ENCODE data around the gene CHST11.
"Not testable (repeated sequence)": the region's sequence is repeated elsewhere in the genome, so short reads cannot be mapped to it uniquely, and the experiment has no call there.

CHST11 gene

DNA sequence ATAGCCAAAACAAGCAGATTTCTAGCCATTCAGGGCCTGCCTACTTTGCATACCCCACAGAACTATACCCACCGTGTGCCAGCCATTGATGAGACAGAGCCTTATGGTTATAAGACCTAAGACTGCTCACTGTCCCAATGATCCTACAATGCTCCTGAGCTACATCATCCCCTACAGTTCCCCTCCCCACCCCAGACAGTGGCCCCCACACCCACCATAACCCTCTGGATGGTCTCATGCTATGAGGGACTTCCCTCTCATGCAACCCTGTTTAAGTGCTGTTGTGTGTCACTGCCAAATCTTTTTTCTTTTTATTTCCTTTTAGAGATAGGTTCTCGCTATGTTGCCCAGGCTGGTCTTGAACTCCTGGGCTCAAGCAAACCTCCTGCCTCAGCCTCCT is 75.9 kb downstream of the CHST11 start:
- DNase-seq = no peak

DNA sequence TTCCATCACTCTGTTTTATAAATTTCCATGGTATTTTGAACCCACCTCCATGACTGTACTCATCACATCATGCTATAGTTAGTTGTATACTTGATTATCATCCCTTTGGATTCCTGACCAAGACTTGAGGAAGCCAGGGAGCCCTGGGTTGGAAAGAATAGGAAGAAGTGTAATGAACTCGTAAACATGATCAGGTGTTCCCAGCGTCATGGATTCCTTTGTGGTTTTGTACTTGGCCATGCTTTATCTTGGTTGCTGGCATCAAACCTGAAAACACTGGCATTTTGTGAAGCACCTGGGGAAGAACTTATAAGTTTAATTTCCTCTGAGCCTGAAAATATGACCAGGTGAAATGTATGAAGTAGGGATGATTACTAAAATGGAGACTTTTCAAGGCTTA is 76.4 kb downstream of the CHST11 start:
- DNase-seq = no peak

DNA sequence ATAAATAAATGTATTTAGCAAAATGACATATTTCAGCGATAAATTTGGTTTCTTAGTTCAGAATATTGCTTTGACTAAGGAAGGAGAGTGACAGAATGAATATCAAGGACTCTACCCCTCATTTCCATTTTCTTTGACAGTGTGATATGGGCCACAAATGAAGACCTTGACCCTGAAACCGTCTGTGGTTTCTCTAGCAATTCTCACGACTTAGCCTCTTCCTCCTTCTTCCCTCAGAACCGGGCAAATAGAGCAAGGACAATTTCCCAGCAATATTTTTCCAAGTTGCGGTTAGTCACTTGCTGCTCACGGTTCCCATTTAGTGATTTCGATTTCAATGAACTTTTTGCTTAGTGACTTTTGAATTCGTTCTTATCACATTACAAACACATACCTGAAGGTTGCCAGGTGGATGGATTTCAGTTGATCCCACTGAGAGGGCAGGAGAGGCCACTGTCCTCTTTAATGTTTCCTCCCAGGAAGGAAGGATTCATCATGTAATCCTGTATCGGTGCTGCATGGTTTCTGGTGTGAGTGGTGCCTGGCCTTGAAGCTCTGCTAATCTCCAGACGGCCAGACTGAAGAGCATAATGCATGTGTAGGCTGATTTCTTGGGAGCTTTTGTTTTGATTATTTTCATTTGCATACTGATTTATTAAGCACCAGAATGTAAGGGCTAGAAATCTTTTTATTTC is 77.6 kb downstream of the CHST11 start:
- DNase-seq = no peak

DNA sequence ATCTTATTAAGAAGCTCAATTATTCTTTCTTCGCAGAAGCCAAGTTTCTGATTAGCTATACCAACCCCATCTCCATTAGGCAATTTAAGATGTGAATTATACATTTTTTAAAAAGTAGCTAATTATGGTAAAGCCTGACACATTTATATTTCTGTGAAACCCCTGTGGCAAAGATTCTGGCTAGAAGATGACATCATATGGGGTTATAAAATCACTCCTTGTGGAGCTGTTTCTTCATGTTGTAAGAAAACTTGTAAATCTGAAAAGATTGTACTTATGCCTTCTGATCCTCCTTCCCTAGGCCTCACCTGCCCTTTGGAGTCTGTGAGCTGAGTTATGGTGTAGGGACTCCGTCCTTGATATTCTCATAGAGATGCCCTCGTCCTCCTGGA is 78.1 kb downstream of the CHST11 start:
- DNase-seq = no peak

DNA sequence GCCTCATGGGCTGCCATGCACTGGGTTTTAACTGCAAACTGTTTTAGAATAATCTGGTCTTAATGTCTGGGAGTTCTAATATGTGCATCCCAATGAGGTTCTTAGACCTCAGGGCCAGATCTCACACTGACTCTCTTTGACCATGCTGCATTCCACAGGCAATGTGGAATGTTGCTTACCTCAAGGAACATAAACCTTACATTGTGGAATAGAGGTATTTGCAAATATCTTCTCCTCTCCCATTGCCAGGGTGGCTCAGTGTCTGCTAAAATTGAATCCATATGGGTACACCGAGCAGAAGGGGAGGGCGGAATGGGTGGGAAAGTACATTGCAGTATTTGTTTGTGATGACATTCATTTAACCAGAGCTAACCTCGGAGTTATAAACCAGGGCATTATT is 78.6 kb downstream of the CHST11 start:
- no peak for DNase-seq

DNA sequence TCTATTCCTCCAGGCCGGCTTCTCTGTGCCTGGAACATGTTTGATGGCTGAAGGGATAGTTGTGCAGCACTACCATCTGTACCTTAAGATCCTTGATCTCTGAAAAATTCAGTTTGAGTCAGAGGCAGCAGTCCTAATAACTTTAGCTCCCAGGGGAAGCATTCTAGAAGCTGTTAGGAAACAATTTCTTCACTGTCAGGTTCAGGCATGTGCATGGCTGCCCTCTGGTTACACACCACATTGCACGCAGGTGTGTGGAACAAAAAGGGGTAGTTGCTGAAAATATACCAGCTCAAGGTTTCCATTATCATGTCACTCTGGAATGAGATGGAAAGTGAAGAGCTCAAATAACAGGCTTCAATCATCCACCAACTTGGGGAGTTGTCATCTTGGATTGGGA is 80.1 kb downstream of the CHST11 start:
- DNase-seq = no peak

DNA sequence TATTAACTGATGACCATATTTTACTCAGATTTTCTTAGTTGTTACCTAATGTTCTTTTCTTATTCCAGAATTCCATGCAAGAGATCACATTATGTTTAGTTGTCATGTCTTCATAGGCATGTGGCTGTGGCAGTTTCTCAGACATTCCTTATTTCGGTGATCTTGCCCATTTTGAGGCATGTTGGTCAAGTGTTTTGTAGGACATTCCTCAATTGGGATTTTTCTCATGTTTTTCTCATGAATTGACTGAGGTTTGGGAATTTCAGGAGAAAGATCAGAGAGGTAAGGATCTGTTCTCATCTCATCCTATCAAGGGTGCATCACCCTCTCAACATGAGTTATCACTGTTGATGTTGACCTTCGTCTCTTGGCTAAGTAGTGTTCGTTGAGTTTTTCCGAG is 81.3 kb downstream of the CHST11 start:
- DNase-seq = no peak

DNA sequence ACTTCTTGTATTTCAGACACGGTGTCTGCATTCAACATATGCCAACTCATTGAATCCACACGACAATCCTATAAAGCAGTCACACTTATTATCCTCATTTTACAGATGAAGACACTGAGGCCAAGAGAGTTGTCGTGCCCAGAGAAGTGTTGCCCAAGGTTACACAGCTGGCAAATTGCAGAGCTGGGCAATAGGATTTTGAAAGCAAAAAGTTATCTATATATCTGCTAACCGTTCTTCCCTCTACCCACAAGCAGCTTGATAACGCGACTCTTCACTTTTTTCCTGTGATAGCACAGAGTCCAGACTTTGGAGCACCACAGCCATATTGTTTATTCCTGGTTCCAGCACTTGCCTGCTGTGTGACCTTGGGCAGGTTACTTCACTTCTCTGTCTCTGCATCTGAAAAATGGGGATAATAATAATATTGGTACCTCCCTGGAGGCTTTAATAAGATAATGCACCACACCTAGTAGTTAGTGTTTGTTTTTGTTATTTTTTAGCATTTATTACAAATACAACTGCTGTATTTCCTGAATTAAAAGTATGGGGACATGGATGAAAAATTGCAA is 82.2 kb downstream of the CHST11 start:
- DNase-seq = no peak

DNA sequence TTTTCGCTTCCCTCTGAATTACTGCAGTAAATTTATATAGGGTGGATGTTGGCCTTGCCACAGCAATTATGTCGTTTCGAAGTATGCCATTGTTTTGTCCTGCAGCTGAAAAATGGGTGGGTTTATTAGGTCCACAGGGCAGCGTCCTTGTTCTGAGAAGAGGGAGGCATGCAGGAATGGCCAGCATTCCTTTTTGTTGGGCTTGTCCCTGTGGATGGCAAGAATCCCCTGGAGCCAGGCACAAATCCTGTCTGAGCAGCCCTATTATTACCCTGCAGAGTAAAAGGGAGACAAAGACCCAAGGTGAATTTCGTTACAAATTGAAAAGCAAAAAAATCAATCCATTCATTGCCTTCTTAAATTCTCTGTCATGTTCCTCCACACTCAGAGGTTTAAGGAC is 88.1 kb downstream of the CHST11 start:
- DNase-seq = no peak

DNA sequence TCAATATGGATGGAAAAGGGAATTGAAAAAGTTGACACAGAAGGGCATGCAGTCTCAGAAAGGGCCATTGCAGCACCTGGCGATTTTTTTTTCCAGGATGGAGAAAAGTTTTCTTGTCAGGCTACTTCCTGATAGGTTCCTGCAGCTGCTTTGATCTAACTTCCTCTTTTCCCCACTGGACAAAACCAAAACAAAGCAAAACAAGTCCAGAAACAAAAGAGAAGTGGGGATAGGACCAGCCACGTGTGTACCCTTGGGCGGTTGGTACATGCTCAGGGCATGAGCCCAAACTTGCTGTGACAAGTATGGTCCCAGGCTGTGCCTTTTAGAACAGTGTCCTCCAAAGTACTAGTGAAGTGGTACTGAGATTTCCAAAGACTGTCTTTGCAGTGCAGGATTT is 89.8 kb downstream of the CHST11 start:
- no peak for DNase-seq

DNA sequence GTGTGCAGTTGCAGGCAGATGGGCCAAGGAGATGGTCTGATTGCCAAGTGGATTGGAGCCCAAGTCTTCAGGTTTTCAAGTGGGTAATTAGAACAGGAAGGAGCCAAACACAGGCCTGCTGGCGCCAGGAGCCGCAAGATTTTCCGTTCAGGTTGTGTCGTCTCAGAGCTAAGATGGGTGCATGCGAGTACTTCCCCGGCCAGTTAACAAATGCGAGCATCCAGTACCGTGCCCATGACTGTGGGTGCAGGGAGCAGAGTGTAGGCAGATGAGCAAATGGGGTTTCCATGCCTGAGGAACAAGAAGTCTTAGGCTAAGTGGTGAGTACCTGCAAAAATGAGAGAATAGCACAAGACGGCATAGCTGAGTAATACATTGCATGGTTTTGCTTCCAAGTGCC is 90.5 kb downstream of the CHST11 start:
- no peak for DNase-seq

DNA sequence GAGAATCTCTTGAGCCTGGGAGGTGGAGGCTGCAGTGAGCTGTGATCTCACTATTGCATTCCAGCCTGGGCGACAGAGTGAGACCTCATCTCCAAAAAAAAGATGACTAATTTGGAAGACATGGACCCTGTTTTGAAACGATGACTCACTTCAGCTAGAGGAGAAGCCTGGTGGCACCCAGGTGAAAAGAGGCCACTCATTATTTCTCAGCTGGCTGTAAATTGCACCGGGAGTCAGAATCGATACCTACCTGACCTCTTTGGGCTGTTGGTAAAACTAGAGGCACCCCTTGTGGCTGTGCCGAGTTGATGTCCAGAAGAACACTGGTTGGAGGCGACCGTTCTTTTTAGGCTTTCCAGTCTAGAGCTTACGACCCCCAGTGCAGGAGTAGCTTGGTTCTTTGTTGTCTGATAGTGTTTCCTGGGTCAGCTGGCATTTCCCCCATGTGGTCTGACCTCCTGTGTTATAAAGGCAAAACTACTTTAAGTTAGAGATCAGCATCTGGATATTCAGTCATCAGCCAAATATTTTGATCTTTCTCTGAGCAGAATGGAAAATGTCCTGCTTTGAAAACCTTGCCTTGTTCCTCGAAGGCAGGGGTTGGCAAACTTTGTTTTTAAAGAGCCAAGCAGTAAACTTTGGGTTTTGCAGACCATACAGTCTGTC is 93.2 kb downstream of the CHST11 start:
- no peak for DNase-seq

DNA sequence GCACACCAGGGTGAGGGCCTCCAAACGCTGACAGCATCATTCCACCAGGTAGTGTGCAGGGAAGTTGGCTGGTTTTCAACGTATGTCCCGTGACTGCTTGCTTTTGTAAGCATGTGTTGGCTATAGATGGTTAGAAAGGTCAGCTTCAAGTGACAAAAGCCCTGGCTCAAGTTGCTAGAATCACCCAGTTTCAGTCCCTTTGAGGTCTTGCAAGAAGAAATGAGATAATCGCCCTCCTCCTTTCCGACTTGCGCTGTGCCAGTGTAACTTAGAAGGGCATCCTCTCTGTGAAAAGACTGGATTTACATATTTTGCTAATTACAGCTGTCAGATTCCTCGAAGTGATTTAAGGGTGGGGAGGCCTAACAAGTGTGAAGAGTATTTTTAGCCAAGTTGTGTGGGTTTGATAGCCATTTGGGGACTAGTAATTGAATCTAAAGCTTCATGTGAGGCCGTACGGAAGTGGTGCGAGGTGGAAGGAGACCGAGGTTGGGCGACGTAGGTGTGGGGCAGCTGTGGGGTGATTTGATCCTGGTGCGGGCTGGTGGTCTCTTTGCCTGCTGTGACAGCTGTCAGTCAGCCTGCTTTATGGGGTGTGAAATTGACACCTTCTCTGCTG is 94.7 kb downstream of the CHST11 start:
- DNase-seq = no peak

DNA sequence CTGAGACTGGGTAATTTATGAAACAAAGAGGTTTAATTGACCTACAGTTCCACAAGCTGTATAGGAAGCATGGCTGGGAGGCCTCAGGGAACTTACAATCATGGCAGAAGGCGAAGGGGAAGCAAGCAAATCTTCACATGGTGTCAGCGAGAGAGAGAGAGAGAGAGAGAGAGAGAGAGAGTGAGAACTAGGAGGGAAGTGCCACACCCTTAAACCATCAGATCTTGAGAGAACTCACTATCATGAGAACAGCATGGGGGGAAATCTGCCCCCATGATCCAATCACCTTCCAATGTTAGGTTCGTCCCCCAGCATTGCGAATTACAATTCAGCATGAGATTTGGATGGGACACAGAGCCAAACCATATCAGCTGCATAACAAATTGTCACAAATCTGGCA is 96.7 kb downstream of the CHST11 start:
- DNase-seq = no peak

DNA sequence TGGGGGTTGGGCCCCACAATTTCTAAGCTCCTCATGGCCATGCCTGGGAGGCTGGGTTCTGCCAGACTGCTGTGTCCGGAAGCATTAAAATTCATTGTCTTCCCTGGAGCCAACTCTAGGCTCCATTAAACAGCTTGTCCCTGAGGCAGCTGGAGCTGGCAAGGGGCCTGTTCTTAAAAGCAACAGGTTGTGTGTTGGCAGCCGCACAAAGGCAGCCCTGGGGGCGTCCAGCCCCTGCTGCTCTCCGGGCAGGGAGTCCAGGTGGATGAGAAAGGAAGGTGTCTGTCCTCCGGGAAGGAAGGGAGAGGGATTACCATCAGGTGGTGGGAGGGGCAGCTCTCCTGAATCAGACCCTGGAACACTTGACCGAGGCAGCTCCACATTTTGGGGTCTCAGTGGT is 98.9 kb downstream of the CHST11 start:
- DNase-seq = no peak

DNA sequence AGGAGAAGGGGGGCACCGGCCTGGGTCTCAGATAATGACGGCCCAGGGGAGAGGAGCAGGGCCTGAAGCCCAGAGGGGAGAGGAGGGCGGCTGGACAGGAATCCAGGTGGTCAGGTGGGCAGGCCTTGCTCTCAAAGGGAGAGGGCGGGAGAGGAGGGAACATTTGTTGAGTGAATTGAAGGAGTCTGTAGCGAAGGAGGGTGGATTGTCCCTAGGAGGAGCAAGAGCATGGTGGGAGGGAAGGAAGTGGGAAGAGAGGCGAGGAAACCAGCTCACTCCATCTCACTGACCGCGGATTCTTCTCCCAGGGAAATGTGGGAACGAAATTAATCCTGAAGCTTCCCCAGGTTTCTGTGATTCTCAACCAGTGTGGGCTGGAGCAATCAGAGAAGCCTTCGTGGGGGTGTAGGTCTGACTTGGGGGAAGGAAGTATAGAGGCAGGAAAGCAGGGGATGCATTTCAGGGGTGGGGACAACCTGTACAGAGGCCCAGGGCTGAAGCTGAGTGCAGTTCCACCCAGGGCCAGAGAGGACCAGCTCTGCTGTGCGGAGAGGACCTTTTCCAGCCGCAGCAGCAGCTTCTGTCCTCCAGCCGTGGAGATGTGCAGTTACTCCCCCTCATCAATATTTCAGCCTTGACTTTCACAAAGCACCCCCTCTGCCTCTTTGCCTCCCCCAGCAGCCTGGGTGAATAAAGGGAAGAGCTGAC is 100.9 kb downstream of the CHST11 start:
- DNase-seq = no peak

DNA sequence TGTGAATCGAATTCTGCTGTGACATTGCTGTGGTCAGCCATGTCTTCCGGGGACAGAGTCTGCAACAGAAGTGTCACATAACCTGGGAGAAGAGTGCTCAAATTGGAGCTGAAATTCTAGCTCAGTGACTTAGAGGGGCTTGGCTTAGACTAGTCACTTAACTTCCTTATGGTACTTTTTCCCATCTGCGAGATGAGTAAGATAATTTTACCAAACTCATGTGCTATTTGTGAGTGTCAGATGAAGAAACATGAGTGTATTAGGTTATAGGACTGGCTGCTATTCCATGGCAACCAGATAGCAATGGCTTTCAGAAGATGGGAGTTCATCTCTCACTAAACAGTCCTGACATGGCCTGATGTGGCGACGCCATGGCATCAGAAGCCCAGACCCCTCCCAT is 104.1 kb downstream of the CHST11 start:
- DNase-seq = no peak

DNA sequence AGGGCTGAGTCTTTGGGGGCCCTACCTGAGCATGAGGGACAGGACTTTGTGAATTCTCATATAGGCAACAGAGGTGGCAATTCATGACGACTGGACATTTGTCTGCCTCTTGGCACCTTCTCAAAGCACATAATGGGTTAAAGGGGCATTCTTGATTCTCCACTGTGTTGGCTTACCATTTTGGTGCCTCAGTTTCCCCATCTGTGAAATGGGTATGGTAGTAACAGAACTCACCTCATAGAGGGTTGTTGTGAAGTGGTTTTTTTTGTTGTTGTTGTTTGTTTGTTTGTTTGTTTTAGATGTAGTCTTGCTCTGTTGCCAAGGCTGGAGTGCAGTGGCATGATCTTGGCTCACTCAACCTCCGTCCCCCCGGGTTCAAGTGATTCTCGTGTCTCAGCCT is 106.0 kb downstream of the CHST11 start:
- DNase-seq = no peak

DNA sequence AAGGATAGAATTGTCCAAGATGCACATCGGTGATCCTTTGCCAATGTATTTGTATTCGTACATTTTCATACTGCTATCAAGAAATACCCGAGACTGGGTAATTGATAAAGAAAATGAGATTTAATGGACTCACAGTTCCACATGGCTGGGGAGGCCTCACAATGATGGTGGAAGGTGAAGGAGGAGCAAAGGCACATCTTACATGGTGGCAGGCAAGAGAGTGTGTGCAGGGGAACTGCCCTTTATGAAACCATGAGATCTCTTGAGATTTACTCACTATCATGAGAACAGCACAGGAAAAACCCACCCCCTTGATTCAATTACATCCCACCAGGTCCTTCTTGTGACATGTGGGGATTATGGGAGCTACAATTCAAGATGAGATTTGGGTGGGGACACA is 107.9 kb downstream of the CHST11 start:
- DNase-seq = not testable (repeated sequence)

DNA sequence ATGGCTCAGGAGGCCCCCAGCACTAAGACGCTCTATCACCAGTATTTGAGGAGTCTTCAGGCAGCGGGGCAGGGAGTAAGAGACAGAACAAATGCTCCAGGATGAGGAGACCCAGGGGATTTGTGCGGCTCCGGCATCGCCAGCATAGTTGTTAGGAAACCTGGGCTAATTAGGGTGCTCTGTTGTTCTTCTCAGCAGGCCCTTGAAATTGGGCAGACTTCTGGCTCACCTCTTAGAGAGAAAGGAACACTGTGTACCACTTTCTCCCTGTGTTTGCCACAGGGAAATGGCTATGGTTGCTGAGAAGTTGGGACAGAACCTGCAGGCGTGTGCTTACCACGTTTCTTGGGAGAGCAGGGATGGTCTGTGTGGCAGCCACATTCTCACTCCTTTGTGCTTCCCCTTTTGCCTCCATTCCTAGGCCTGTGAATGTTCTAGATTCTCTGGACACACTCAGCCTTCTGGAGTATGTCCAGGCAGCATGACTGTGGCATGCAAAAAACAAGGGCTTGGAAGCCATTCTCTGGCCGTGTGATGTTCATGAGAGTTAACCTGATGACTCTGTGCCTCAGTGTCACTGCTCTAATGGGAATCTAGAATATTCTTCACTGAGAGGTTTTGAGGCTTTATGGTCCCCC is 109.0 kb downstream of the CHST11 start:
- no peak for DNase-seq

DNA sequence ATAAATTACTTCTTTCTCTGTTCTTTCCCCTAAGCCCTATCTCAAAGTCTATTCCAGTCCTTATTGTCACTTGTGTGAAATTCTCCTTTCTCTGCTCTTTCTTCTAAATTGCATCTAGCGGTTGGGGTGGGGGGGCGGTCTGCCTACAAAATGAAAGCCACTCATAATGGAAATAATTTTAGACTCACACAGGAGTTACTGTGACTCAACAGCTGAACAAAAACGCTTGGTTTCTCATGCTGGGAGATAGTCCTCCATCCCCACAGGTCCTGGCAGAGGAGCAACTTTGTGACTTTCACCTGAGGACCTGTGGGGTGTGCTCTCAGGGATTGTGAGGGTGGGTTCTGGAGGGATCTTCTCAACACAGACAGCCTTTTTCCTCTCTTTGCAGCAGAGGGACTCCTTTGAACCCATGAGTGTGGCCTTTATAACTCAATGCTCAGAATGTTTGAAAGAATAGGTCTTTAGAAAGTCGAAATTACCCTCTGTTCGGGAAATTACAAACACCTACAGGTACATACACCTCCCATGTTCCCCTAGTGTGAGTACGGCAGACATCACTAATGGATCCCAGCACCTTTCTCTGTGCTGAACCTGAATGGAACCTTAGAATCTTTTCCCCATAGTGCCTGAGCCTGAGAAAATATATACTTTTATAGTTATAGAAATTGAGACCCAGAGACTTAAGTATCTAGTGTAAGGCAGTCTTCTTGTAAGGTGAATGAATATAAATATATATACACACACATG is 109.7 kb downstream of the CHST11 start:
- DNase-seq = peak; percentile 54

DNA sequence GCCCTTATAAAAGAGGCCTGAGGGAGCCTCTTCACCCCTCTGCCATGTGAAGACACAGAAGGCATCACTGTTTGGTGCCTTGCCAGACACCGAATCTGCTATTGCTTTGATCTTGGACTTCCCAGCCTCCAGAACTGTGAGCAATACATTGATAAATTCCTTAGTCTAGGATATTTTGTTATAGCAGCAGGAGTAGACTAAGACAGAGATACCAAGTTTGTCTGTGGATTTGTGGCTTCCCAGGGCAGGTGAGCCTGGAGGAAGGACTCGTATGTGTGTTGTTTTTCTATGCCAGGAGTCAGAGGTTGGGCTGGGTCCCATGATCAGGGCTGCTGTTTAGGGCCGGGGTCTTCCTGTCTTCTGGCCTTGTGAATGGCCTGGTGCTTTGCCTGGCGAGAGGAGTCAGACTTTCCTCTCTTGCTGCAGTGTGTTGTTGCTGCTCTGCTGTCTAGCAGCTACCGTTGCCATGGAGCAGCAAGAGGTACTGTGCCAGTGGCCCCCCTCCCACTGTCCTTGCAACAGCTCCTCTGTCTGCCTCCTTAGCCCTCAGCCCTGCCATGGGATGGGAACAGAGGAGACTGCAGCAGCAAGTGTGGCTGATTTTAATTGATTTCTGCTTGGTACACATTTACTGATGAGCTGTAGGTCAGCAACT is 111.2 kb downstream of the CHST11 start:
- no peak for DNase-seq

All from stimulated activated CD4-positive, alpha-beta T cell treated with anti-CD3 and anti-CD28 coated beads, Interleukin-1b, Interleukin-23, amount 100 ng/mL, for 48 hours (primary cell).